ENCODE measurements around the gene GALNT18. TPM values are rescaled to one million over a fixed set of nuclear protein-coding genes. Genes with fewer than 3 reads are reported as not detected.

The GALNT18 gene
- total RNA-seq, 1 donor from 2014 or later, result 5.5 TPM

- DNase-seq (ENCODE audit: low spot score), result no peak
- H3K4me3 Mint-ChIP-seq (ENCODE audit: low read depth), result no peak overlapping the region
- no peaks in the 10 kb centered on the region for H3K4me1 Mint-ChIP-seq (ENCODE audit: low read depth)
- intact Hi-C loops (cut with micrococcal nuclease), result no loop called here
- no peaks in the 10 kb centered on the region for H3K9me3 Mint-ChIP-seq
- H3K27ac Mint-ChIP-seq, result no peak overlapping the region
- peaks cover 6% of the 10 kb centered on the region for H3K27me3 Mint-ChIP-seq (ENCODE audit: low read depth)
- no peaks in the 10 kb centered on the region for H3K36me3 Mint-ChIP-seq (ENCODE audit: low read depth)
Measured at GRCh38 chr11:11279956-11280689, 341.7 kb downstream of the GALNT18 start.

- Mint-ChIP-seq H3K27me3 (ENCODE audit: low read depth) (peaks cover 3% of the 10 kb centered on the region), H3K4me1 (ENCODE audit: low read depth) (no peaks in the 10 kb centered on the region), H3K36me3 (ENCODE audit: low read depth) (no peaks in the 10 kb centered on the region), H3K4me3 (ENCODE audit: low read depth) (no peak overlapping the region), H3K9me3 (no peaks in the 10 kb centered on the region), H3K27ac (no peak overlapping the region)
- intact Hi-C loops (cut with micrococcal nuclease), result no loop called here
- DNase-seq (ENCODE audit: low spot score), result no peak
Measured at GRCh38 chr11:11272254-11272653, 349.6 kb downstream of the GALNT18 start.

GRCh38 chr11:11270236-11270775 lies 351.5 kb downstream of the GALNT18 start:
- Mint-ChIP-seq H3K4me1 (ENCODE audit: low read depth) (no peaks in the 10 kb centered on the region), H3K9me3 (no peaks in the 10 kb centered on the region), H3K36me3 (ENCODE audit: low read depth) (no peaks in the 10 kb centered on the region), H3K27me3 (ENCODE audit: low read depth) (peaks cover under 1% of the 10 kb centered on the region), H3K27ac (no peak overlapping the region), H3K4me3 (ENCODE audit: low read depth) (no peak overlapping the region)
- DNase-seq (ENCODE audit: low spot score), result no peak
- intact Hi-C loops (cut with micrococcal nuclease), result no loop called here

- no peak for DNase-seq (ENCODE audit: low spot score)
- Mint-ChIP-seq H3K9me3 (no peaks in the 10 kb centered on the region), H3K4me3 (ENCODE audit: low read depth) (no peak overlapping the region), H3K27me3 (ENCODE audit: low read depth) (no peaks in the 10 kb centered on the region), H3K4me1 (ENCODE audit: low read depth) (no peaks in the 10 kb centered on the region), H3K36me3 (ENCODE audit: low read depth) (no peaks in the 10 kb centered on the region), H3K27ac (no peak overlapping the region)
- intact Hi-C loops (cut with micrococcal nuclease), result loop anchor here (10.0 kb wide), 1 partner anchor 334 kb away; no protein-coding TSS in a partner anchor
Measured at GRCh38 chr11:11268706-11269105, 353.1 kb downstream of the GALNT18 start.

- Mint-ChIP-seq H3K4me3 (ENCODE audit: low read depth) (no peak overlapping the region), H3K27me3 (ENCODE audit: low read depth) (no peaks in the 10 kb centered on the region), H3K9me3 (no peaks in the 10 kb centered on the region), H3K27ac (no peak overlapping the region), H3K4me1 (ENCODE audit: low read depth) (no peaks in the 10 kb centered on the region), H3K36me3 (ENCODE audit: low read depth) (no peaks in the 10 kb centered on the region)
- DNase-seq (ENCODE audit: low spot score), result no peak
- intact Hi-C loops (cut with micrococcal nuclease), result loop anchor here (10.0 kb wide), 1 partner anchor 333 kb away; no protein-coding TSS in a partner anchor
Measured at GRCh38 chr11:11268119-11268518, 353.7 kb downstream of the GALNT18 start.

- no peaks in the 10 kb centered on the region for H3K27me3 Mint-ChIP-seq (ENCODE audit: low read depth)
- H3K4me1 Mint-ChIP-seq (ENCODE audit: low read depth), result no peaks in the 10 kb centered on the region
- intact Hi-C loops (cut with micrococcal nuclease), result loop anchor here (2.0 to 10.0 kb wide), 2 partner anchors 239 to 333 kb away; no protein-coding TSS in a partner anchor
- DNase-seq (ENCODE audit: low spot score), result no peak
- H3K36me3 Mint-ChIP-seq (ENCODE audit: low read depth), result no peaks in the 10 kb centered on the region
- no peak overlapping the region for H3K4me3 Mint-ChIP-seq (ENCODE audit: low read depth)
- H3K27ac Mint-ChIP-seq, result no peak overlapping the region
- H3K9me3 Mint-ChIP-seq, result no peaks in the 10 kb centered on the region
Measured at GRCh38 chr11:11267312-11267711, 354.5 kb downstream of the GALNT18 start.

GRCh38 chr11:11265994-11266606 lies 355.7 kb downstream of the GALNT18 start:
- intact Hi-C loops (cut with micrococcal nuclease), result loop anchor here (2.0 to 10.0 kb wide), 2 partner anchors 237 to 331 kb away; no protein-coding TSS in a partner anchor
- H3K9me3 Mint-ChIP-seq, result no peaks in the 10 kb centered on the region

GRCh38 chr11:11265320-11265719 lies 356.5 kb downstream of the GALNT18 start:
- intact Hi-C loops (cut with micrococcal nuclease), result loop anchor here (10.0 kb wide), 1 partner anchor 331 kb away; no protein-coding TSS in a partner anchor
- H3K9me3 Mint-ChIP-seq, result no peaks in the 10 kb centered on the region
- DNase-seq (ENCODE audit: low spot score), result no peak
- no peaks in the 10 kb centered on the region for H3K27me3 Mint-ChIP-seq (ENCODE audit: low read depth)
- H3K36me3 Mint-ChIP-seq (ENCODE audit: low read depth), result no peaks in the 10 kb centered on the region
- H3K27ac Mint-ChIP-seq, result no peak overlapping the region
- no peaks in the 10 kb centered on the region for H3K4me1 Mint-ChIP-seq (ENCODE audit: low read depth)
- no peak overlapping the region for H3K4me3 Mint-ChIP-seq (ENCODE audit: low read depth)

More at GRCh38 chr11:11265994-11266606, 355.7 kb downstream of the GALNT18 start:
- Mint-ChIP-seq H3K36me3 (ENCODE audit: low read depth) (no peaks in the 10 kb centered on the region), H3K4me3 (ENCODE audit: low read depth) (no peak overlapping the region), H3K27ac (no peak overlapping the region), H3K27me3 (ENCODE audit: low read depth) (no peaks in the 10 kb centered on the region), H3K4me1 (ENCODE audit: low read depth) (no peaks in the 10 kb centered on the region)
- DNase-seq (ENCODE audit: low spot score), result peak; percentile 46

GRCh38 chr11:11263238-11264005 lies 358.4 kb downstream of the GALNT18 start:
- intact Hi-C loops (cut with micrococcal nuclease), result loop anchor here (10.0 kb wide), 1 partner anchor 329 kb away; no protein-coding TSS in a partner anchor

GRCh38 chr11:11262171-11262920 lies 359.5 kb downstream of the GALNT18 start:
- Mint-ChIP-seq H3K9me3 (no peaks in the 10 kb centered on the region), H3K27me3 (ENCODE audit: low read depth) (peaks cover 3% of the 10 kb centered on the region), H3K27ac (no peak overlapping the region), H3K4me1 (ENCODE audit: low read depth) (no peaks in the 10 kb centered on the region), H3K4me3 (ENCODE audit: low read depth) (no peak overlapping the region), H3K36me3 (ENCODE audit: low read depth) (no peaks in the 10 kb centered on the region)
- DNase-seq (ENCODE audit: low spot score), result no peak
- intact Hi-C loops (cut with micrococcal nuclease), result loop anchor here (10.0 kb wide), 1 partner anchor 328 kb away; no protein-coding TSS in a partner anchor

More at GRCh38 chr11:11263238-11264005, 358.4 kb downstream of the GALNT18 start:
- Mint-ChIP-seq H3K27ac (no peak overlapping the region), H3K4me1 (ENCODE audit: low read depth) (no peaks in the 10 kb centered on the region), H3K27me3 (ENCODE audit: low read depth) (peaks cover 3% of the 10 kb centered on the region), H3K4me3 (ENCODE audit: low read depth) (no peak overlapping the region), H3K36me3 (ENCODE audit: low read depth) (no peaks in the 10 kb centered on the region), H3K9me3 (no peaks in the 10 kb centered on the region)
- no peak for DNase-seq (ENCODE audit: low spot score)

GRCh38 chr11:11261629-11262028 lies 360.2 kb downstream of the GALNT18 start:
- no peak for DNase-seq (ENCODE audit: low spot score)
- Mint-ChIP-seq H3K4me3 (ENCODE audit: low read depth) (no peak overlapping the region), H3K27ac (no peak overlapping the region), H3K27me3 (ENCODE audit: low read depth) (peaks cover 7% of the 10 kb centered on the region), H3K36me3 (ENCODE audit: low read depth) (no peaks in the 10 kb centered on the region), H3K4me1 (ENCODE audit: low read depth) (no peaks in the 10 kb centered on the region), H3K9me3 (no peaks in the 10 kb centered on the region)
- intact Hi-C loops (cut with micrococcal nuclease), result loop anchor here (10.0 kb wide), 1 partner anchor 327 kb away; no protein-coding TSS in a partner anchor

GRCh38 chr11:11260903-11261302 lies 360.9 kb downstream of the GALNT18 start:
- H3K9me3 Mint-ChIP-seq, result no peaks in the 10 kb centered on the region
- H3K36me3 Mint-ChIP-seq (ENCODE audit: low read depth), result no peaks in the 10 kb centered on the region
- intact Hi-C loops (cut with micrococcal nuclease), result loop anchor here (10.0 kb wide), 1 partner anchor 326 kb away; no protein-coding TSS in a partner anchor
- no peak overlapping the region for H3K4me3 Mint-ChIP-seq (ENCODE audit: low read depth)
- H3K27me3 Mint-ChIP-seq (ENCODE audit: low read depth), result peaks cover 10% of the 10 kb centered on the region
- no peaks in the 10 kb centered on the region for H3K4me1 Mint-ChIP-seq (ENCODE audit: low read depth)
- DNase-seq (ENCODE audit: low spot score), result no peak
- no peak overlapping the region for H3K27ac Mint-ChIP-seq
